HepG2 (cell line): ENCODE results near the gene RPH3AL. TPM values are rescaled to one million over a fixed set of nuclear protein-coding genes. Genes with fewer than 3 reads are reported as not detected.

ENCODE experiments used
- KLF16 ChIP-seq, 2 experiments: sonication (generic) in 1 of 2; formaldehyde crosslinking in 1 of 2; IDR thresholded peaks; 2 replicates each; pipeline versions ENCODE4 v1.6.1 to v1.8.0; 2016 to 2023; ENCODE audit warnings: missing genetic modification reagents in 2 of 2, missing compliant biosample characterization in 1 of 2
- RFXAP ChIP-seq: sonication (generic); formaldehyde crosslinking; IDR thresholded peaks from 2 replicates; pipeline ENCODE4 v1.4.0; 2020; ENCODE audit warnings: missing genetic modification reagents, borderline replicate concordance
- ZNF274 ChIP-seq: sonication (generic); formaldehyde crosslinking; IDR thresholded peaks from 2 replicates; pipeline ENCODE4 v1.5.1; 2020; ENCODE audit warnings: mild to moderate bottlenecking, missing genetic modification reagents
- ZNF343 ChIP-seq: sonication (generic); formaldehyde crosslinking; IDR thresholded peaks from 2 replicates; pipeline ENCODE4 v1.4.0; 2020; ENCODE audit warnings: mild to moderate bottlenecking, missing genetic modification reagents
- ZNF550 ChIP-seq: sonication (generic); formaldehyde crosslinking; IDR thresholded peaks from 2 replicates; pipeline ENCODE4 v1.4.0; 2020; ENCODE audit warnings: mild to moderate bottlenecking, missing genetic modification reagents, borderline replicate concordance
- ZNF749 ChIP-seq: sonication (generic); formaldehyde crosslinking; IDR thresholded peaks from 2 replicates; pipeline ENCODE4 v1.8.0; 2022; ENCODE audit warnings: mild to moderate bottlenecking, missing genetic modification reagents, moderate library complexity, borderline replicate concordance
- polyA plus RNA-seq, 8 experiments: library from polyadenylated mRNA; depleted of rRNA in 3 of 8; stranded (reverse) in 7 of 8; unstranded in 1 of 8; fragments of >200 nt; fragmentation: Illumina TruSeq in 4 of 8; extraction: Trizol in 4 of 8; gene quantifications; 2 replicates each; pipeline versions ENCODE4 v1.2.1 to v1.2.3, GENCODE V29; 2011 to 2016; ENCODE audit warnings: low read depth in 4 of 8, missing spikeins in 1 of 8, mixed read lengths in 1 of 8; ENCODE audit not compliant: insufficient read depth in 1 of 8
- total RNA-seq, 5 experiments: library from RNA; depleted of rRNA; stranded (reverse); fragments of >200 nt; fragmentation: Illumina TruSeq; extraction: Trizol; gene quantifications; 2 replicates each; pipeline ENCODE4 v1.2.3, GENCODE V29; 2016; ENCODE audit warnings: low read depth in 1 of 5
- TF ChIP-seq, protein P1 (sequence below), 2 experiments: sonication (generic) in 1 of 2; formaldehyde crosslinking in 1 of 2; IDR thresholded peaks; 2 replicates each; pipeline versions ENCODE4 v1.4.0 to v1.6.1; 2016 to 2020; ENCODE audit warnings: borderline replicate concordance in 1 of 2, low read depth in 1 of 2, mild to moderate bottlenecking in 1 of 2, missing genetic modification reagents in 1 of 2
- TF ChIP-seq, protein P2 (sequence below): IDR thresholded peaks from 2 replicates; pipeline ENCODE4 v1.6.1; 2018; ENCODE audit warnings: missing genetic modification reagents, mild to moderate bottlenecking, missing compliant biosample characterization
- TF ChIP-seq, protein P3 (sequence below): sonication (generic); formaldehyde crosslinking; IDR thresholded peaks from 2 replicates; pipeline ENCODE4 v1.8.1; 2023; ENCODE audit warnings: mild to moderate bottlenecking, inconsistent platforms, moderate library complexity, missing genetic modification reagents, borderline replicate concordance
- TF ChIP-seq, protein P4 (sequence below): sonication (generic); formaldehyde crosslinking; IDR thresholded peaks from 2 replicates; pipeline ENCODE4 v1.9.0; 2021; ENCODE audit warnings: mild to moderate bottlenecking, missing genetic modification reagents
- TF ChIP-seq, protein P5 (sequence below): sonication (generic); formaldehyde crosslinking; IDR thresholded peaks from 2 replicates; pipeline ENCODE4 v1.4.0; 2020; ENCODE audit warnings: missing genetic modification reagents, borderline replicate concordance

Gene RPH3AL
- total and polyA plus RNA-seq, 2 of the 13 experiments (the other 11 are each of a cell fraction or from before 2014, with no cell fraction given): 7.8 to 16.4 TPM

DNA sequence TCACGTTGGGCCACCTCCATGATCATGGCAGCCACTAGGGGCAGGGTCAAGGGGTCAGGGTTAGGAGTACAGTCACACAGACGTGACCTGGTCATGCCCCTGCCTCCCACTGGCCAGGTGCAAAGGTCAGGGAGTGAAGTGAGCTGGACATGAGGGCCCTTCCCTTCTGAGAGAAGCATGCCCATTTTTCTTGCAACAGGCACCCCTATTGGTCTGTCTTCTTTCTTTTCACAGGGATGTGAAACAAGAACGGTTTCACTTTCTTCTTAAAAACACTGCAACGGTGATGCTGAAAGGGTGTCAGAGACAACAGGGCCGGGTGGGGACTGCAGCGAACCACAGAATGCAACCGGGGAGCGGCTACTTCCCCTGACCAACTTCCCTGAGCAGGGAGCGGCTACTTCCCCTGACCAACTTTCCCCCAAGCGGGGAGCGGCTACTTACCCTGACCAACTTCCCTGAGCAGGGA, 119.1 kb downstream of the RPH3AL start (continued):
- TF ChIP-seq, protein P1, sequence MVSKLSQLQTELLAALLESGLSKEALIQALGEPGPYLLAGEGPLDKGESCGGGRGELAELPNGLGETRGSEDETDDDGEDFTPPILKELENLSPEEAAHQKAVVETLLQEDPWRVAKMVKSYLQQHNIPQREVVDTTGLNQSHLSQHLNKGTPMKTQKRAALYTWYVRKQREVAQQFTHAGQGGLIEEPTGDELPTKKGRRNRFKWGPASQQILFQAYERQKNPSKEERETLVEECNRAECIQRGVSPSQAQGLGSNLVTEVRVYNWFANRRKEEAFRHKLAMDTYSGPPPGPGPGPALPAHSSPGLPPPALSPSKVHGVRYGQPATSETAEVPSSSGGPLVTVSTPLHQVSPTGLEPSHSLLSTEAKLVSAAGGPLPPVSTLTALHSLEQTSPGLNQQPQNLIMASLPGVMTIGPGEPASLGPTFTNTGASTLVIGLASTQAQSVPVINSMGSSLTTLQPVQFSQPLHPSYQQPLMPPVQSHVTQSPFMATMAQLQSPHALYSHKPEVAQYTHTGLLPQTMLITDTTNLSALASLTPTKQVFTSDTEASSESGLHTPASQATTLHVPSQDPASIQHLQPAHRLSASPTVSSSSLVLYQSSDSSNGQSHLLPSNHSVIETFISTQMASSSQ (IDR thresholded peaks at IDR 0.05; ENCODE audit: low read depth): no peak
- TF ChIP-seq, protein P1 (CRISPR knock-in tag; IDR thresholded peaks at IDR 0.05; ENCODE audit: borderline replicate concordance): no peak; the same call in 1 of the 2 replicates
- TF ChIP-seq RFXAP (CRISPR knock-in tag): no peak
- TF ChIP-seq, protein P2, sequence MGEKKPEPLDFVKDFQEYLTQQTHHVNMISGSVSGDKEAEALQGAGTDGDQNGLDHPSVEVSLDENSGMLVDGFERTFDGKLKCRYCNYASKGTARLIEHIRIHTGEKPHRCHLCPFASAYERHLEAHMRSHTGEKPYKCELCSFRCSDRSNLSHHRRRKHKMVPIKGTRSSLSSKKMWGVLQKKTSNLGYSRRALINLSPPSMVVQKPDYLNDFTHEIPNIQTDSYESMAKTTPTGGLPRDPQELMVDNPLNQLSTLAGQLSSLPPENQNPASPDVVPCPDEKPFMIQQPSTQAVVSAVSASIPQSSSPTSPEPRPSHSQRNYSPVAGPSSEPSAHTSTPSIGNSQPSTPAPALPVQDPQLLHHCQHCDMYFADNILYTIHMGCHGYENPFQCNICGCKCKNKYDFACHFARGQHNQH (CRISPR knock-in tag): peak; percentile 62; the same call in 1 of the 2 replicates
- no peak for TF ChIP-seq ZNF749 (CRISPR knock-in tag)
- TF ChIP-seq, protein P3, sequence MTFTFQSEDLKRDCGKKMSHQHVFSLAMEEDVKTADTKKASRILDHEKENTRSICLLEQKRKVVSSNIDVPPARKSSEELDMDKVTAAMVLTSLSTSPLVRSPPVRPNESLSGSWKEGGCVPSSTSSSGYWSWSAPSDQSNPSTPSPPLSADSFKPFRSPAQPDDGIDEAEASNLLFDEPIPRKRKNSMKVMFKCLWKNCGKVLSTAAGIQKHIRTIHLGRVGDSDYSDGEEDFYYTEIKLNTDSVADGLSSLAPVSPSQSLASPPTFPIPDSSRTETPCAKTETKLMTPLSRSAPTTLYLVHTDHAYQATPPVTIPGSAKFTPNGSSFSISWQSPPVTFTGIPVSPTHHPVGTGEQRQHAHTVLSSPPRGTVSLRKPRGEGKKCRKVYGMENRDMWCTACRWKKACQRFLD (CRISPR knock-in tag): no peak
- no peak for TF ChIP-seq ZNF274
- TF ChIP-seq ZNF343: no peak
- TF ChIP-seq, protein P4, sequence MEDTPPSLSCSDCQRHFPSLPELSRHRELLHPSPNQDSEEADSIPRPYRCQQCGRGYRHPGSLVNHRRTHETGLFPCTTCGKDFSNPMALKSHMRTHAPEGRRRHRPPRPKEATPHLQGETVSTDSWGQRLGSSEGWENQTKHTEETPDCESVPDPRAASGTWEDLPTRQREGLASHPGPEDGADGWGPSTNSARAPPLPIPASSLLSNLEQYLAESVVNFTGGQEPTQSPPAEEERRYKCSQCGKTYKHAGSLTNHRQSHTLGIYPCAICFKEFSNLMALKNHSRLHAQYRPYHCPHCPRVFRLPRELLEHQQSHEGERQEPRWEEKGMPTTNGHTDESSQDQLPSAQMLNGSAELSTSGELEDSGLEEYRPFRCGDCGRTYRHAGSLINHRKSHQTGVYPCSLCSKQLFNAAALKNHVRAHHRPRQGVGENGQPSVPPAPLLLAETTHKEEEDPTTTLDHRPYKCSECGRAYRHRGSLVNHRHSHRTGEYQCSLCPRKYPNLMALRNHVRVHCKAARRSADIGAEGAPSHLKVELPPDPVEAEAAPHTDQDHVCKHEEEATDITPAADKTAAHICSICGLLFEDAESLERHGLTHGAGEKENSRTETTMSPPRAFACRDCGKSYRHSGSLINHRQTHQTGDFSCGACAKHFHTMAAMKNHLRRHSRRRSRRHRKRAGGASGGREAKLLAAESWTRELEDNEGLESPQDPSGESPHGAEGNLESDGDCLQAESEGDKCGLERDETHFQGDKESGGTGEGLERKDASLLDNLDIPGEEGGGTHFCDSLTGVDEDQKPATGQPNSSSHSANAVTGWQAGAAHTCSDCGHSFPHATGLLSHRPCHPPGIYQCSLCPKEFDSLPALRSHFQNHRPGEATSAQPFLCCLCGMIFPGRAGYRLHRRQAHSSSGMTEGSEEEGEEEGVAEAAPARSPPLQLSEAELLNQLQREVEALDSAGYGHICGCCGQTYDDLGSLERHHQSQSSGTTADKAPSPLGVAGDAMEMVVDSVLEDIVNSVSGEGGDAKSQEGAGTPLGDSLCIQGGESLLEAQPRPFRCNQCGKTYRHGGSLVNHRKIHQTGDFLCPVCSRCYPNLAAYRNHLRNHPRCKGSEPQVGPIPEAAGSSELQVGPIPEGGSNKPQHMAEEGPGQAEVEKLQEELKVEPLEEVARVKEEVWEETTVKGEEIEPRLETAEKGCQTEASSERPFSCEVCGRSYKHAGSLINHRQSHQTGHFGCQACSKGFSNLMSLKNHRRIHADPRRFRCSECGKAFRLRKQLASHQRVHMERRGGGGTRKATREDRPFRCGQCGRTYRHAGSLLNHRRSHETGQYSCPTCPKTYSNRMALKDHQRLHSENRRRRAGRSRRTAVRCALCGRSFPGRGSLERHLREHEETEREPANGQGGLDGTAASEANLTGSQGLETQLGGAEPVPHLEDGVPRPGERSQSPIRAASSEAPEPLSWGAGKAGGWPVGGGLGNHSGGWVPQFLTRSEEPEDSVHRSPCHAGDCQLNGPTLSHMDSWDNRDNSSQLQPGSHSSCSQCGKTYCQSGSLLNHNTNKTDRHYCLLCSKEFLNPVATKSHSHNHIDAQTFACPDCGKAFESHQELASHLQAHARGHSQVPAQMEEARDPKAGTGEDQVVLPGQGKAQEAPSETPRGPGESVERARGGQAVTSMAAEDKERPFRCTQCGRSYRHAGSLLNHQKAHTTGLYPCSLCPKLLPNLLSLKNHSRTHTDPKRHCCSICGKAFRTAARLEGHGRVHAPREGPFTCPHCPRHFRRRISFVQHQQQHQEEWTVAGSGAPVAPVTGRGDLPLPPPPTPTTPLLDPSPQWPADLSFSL (CRISPR knock-in tag): no peak
- no peak for TF ChIP-seq KLF16 (CRISPR knock-in tag; IDR thresholded peaks at IDR 0.05)
- TF ChIP-seq ZNF550 (CRISPR knock-in tag): no peak
- TF ChIP-seq, protein P5, sequence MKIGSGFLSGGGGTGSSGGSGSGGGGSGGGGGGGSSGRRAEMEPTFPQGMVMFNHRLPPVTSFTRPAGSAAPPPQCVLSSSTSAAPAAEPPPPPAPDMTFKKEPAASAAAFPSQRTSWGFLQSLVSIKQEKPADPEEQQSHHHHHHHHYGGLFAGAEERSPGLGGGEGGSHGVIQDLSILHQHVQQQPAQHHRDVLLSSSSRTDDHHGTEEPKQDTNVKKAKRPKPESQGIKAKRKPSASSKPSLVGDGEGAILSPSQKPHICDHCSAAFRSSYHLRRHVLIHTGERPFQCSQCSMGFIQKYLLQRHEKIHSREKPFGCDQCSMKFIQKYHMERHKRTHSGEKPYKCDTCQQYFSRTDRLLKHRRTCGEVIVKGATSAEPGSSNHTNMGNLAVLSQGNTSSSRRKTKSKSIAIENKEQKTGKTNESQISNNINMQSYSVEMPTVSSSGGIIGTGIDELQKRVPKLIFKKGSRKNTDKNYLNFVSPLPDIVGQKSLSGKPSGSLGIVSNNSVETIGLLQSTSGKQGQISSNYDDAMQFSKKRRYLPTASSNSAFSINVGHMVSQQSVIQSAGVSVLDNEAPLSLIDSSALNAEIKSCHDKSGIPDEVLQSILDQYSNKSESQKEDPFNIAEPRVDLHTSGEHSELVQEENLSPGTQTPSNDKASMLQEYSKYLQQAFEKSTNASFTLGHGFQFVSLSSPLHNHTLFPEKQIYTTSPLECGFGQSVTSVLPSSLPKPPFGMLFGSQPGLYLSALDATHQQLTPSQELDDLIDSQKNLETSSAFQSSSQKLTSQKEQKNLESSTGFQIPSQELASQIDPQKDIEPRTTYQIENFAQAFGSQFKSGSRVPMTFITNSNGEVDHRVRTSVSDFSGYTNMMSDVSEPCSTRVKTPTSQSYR (CRISPR knock-in tag): peak; percentile 89; the same call in 1 of the 2 replicates
